SK-N-SH (cell line): ENCODE measurements around the gene FAM89B. TPM values are rescaled to one million over a fixed set of nuclear protein-coding genes. Genes with fewer than 3 reads are reported as not detected.

Experiments
- CTCF ChIA-PET: fragments of 300-600, 350-600 bp; formaldehyde crosslinking; extraction: SDS; loops from one replicate; lab custom pipeline; 2021; lab: Yijun Ruan, JAX
- POLR2A ChIA-PET: fragments of 350-600 bp; sonication (Branson Sonifier 250); formaldehyde crosslinking; extraction: SDS; loops from one replicate; lab custom pipeline; 2020; ENCODE audit warnings: antibody characterized with exemption, inconsistent platforms; lab: Yijun Ruan, JAX
- DNase-seq: peaks from one replicate; pipeline ENCODE4 v3.0.0; 2012
- H2AFZ ChIP-seq: fragments of 200-600 bp; sonication (generic); 2 replicates; pipeline ENCODE4 v1.8.1; 2016; ENCODE audit warnings: antibody characterized with exemption, mild to moderate bottlenecking, low read depth
- H3F3A ChIP-seq: fragments of 200-600 bp; sonication (generic); replicated peaks from 2 replicates; pipeline ENCODE3; 2016; ENCODE audit warnings: antibody characterized with exemption, mild to moderate bottlenecking; ENCODE audit not compliant: insufficient read depth
- H3K27ac ChIP-seq, 2 experiments: fragments of 200-500 bp in 1 of 2; fragments of 200-600 bp in 1 of 2; sonication (Bioruptor generic) in 1 of 2; sonication (generic), shearing (Covaris generic) in 1 of 2; 2 replicates each; pipeline versions ENCODE4 v1.5.1 to v1.6.1; 2014 to 2016; ENCODE audit warnings: low read depth in 2 of 2, inconsistent platforms in 1 of 2, low read length in 1 of 2, mild to moderate bottlenecking in 1 of 2, mixed read lengths in 1 of 2
- H3K27me3 ChIP-seq: fragments of 200-600 bp; sonication (generic), shearing (Covaris generic); 2 replicates; pipeline ENCODE4 v1.6.1; 2016; ENCODE audit warnings: mixed run types; ENCODE audit not compliant: insufficient read depth
- H3K36me3 ChIP-seq, 2 experiments: fragments of 200-500 bp in 1 of 2; fragments of 200-600 bp in 1 of 2; sonication (Bioruptor generic) in 1 of 2; sonication (generic) in 1 of 2; replicated peaks in 1 of 2; 2 replicates each; pipeline versions ENCODE3 to v1.5.1; 2014 to 2016; ENCODE audit warnings: low read length in 1 of 2, mild to moderate bottlenecking in 1 of 2; ENCODE audit not compliant: insufficient read depth in 2 of 2, control insufficient read depth in 1 of 2
- H3K4me1 ChIP-seq, 2 experiments: fragments of 200-500 bp in 1 of 2; fragments of 200-600 bp in 1 of 2; sonication (Bioruptor generic) in 1 of 2; sonication (generic), shearing (Covaris generic) in 1 of 2; 2 replicates each; pipeline versions ENCODE4 v1.5.1 to v1.6.1; 2014 to 2016; ENCODE audit warnings: low read depth in 1 of 2, low read length in 1 of 2, mixed run types in 1 of 2; ENCODE audit not compliant: insufficient read depth in 2 of 2, control insufficient read depth in 1 of 2
- H3K4me2 ChIP-seq: fragments of 200-600 bp; sonication (generic), shearing (Covaris generic); 2 replicates; pipeline ENCODE4 v1.6.1; 2017; ENCODE audit warnings: mixed run types
- H3K4me3 ChIP-seq, 2 experiments: fragments of 200-500 bp in 1 of 2; fragments of 200-600 bp in 1 of 2; sonication (Bioruptor generic) in 1 of 2; sonication (generic), shearing (Covaris generic) in 1 of 2; 2 replicates each; pipeline versions ENCODE4 v1.5.1 to v1.8.1; 2014 to 2016; ENCODE audit warnings: low read depth in 2 of 2, inconsistent platforms in 1 of 2, low read length in 1 of 2, mild to moderate bottlenecking in 1 of 2, mixed read lengths in 1 of 2, moderate library complexity in 1 of 2
- H3K79me2 ChIP-seq: fragments of 200-600 bp; sonication (generic); 2 replicates; pipeline ENCODE4 v1.8.1; 2017; ENCODE audit warnings: mild to moderate bottlenecking; ENCODE audit not compliant: insufficient read depth
- H3K9ac ChIP-seq: fragments of 200-600 bp; sonication (generic); 2 replicates; pipeline ENCODE4 v1.6.1; 2017; ENCODE audit warnings: mixed run types
- H3K9me2 ChIP-seq: fragments of 200-600 bp; sonication (generic); 2 replicates; pipeline ENCODE4 v1.6.1; 2017; ENCODE audit warnings: mixed run types
- H3K9me3 ChIP-seq: fragments of 200-600 bp; sonication (generic); 2 replicates; pipeline ENCODE4 v1.6.1; 2017; ENCODE audit warnings: mixed run types, mild to moderate bottlenecking, moderate library complexity
- H4K20me1 ChIP-seq: fragments of 200-600 bp; sonication (generic); 2 replicates; pipeline ENCODE4 v1.6.1; 2017; ENCODE audit warnings: mild to moderate bottlenecking, mixed run types; ENCODE audit not compliant: insufficient read depth
- CHD2 ChIP-seq: fragments of 150-350 bp; IDR thresholded peaks from 2 replicates; pipeline ENCODE4 v1.6.1; 2018; ENCODE audit warnings: low read length; ENCODE audit not compliant: partially characterized antibody
- CTCF ChIP-seq: fragments of 200-600 bp; sonication (generic); IDR thresholded peaks from 2 replicates; pipeline ENCODE4 v1.6.1; 2017; ENCODE audit warnings: antibody characterized with exemption, mild to moderate bottlenecking, moderate library complexity
- ELF1 ChIP-seq: IDR thresholded peaks from 2 replicates; pipeline ENCODE4 v1.4.0; 2012
- FOXJ3 ChIP-seq: sonication (generic); formaldehyde crosslinking; IDR thresholded peaks from 2 replicates; pipeline ENCODE4 v1.5.1; 2020; ENCODE audit warnings: mild to moderate bottlenecking, missing genetic modification reagents
- GABPA ChIP-seq: IDR thresholded peaks from 2 replicates; pipeline ENCODE4 v1.4.0; 2012; ENCODE audit warnings: low read depth, mild to moderate bottlenecking
- IRF3 ChIP-seq: fragments of 150-350 bp; IDR thresholded peaks from 2 replicates; pipeline ENCODE4 v1.6.1; 2016; ENCODE audit warnings: mild to moderate bottlenecking, low read depth, low read length
- MAX ChIP-seq: IDR thresholded peaks from 2 replicates; pipeline ENCODE4 v1.4.0; 2012; ENCODE audit warnings: low read depth
- MEF2A ChIP-seq: IDR thresholded peaks from 2 replicates; pipeline ENCODE4 v1.4.0; 2012; ENCODE audit warnings: low read depth, borderline replicate concordance
- NFIC ChIP-seq: IDR thresholded peaks from 2 replicates; pipeline ENCODE4 v1.4.0; 2012; ENCODE audit warnings: borderline replicate concordance
- NRF1 ChIP-seq: IDR thresholded peaks from 2 replicates; pipeline ENCODE4 v1.6.1; 2012; ENCODE audit warnings: low read depth, mild to moderate bottlenecking, low read length
- POLR2AphosphoS5 ChIP-seq: IDR thresholded peaks from 2 replicates; pipeline ENCODE4 v1.6.1; 2012; ENCODE audit warnings: low read depth, low read length
- RAD21 ChIP-seq: IDR thresholded peaks from 2 replicates; pipeline ENCODE4 v1.6.1; 2012; ENCODE audit warnings: mild to moderate bottlenecking, low read length
- REST ChIP-seq: IDR thresholded peaks from 2 replicates; pipeline ENCODE4 v1.6.1; 2012; ENCODE audit warnings: mild to moderate bottlenecking, low read depth, low read length, moderate library complexity
- RFX5 ChIP-seq: IDR thresholded peaks from 2 replicates; pipeline ENCODE4 v1.6.1; 2012; ENCODE audit warnings: mild to moderate bottlenecking, improper control_type of control experiment, low read length
- RXRA ChIP-seq: IDR thresholded peaks from 2 replicates; pipeline ENCODE4 v1.4.0; 2012; ENCODE audit warnings: low read depth, mild to moderate bottlenecking, borderline replicate concordance
- SIN3A ChIP-seq: IDR thresholded peaks from 2 replicates; pipeline ENCODE4 v1.6.1; 2012; ENCODE audit warnings: low read depth, mild to moderate bottlenecking, low read length, moderate library complexity, borderline replicate concordance
- TAF1 ChIP-seq: IDR thresholded peaks from 2 replicates; pipeline ENCODE4 v1.6.1; 2012; ENCODE audit warnings: low read depth, mild to moderate bottlenecking, low read length, moderate library complexity, borderline replicate concordance
- TEAD4 ChIP-seq: IDR thresholded peaks from 2 replicates; pipeline ENCODE4 v1.4.0; 2012; ENCODE audit warnings: mild to moderate bottlenecking, borderline replicate concordance; ENCODE audit not compliant: insufficient read depth
- USF1 ChIP-seq: IDR thresholded peaks from 2 replicates; pipeline ENCODE4 v1.4.0; 2012; ENCODE audit warnings: low read depth, borderline replicate concordance
- ZBTB33 ChIP-seq: IDR thresholded peaks from 2 replicates; pipeline ENCODE4 v1.4.0; 2012; ENCODE audit warnings: low read depth, borderline replicate concordance
- WGBS: methylation state at CpG from one replicate; pipeline ENCODE4 v1.1.6; 2017; ENCODE audit warnings: low lambda C conversion rate; 5-methylcytosine and 5-hydroxymethylcytosine counted together
- polyA plus RNA-seq, 3 experiments: library from polyadenylated mRNA; depleted of rRNA; stranded (reverse); fragments of >200 nt; gene quantifications; 2 replicates each; pipeline ENCODE4 v1.2.3, GENCODE V29; 2012

FAM89B gene
- polyA plus RNA-seq, 1 of the 3 experiments (the other 2 are of a cell fraction) = 65.3 TPM

- Histone ChIP-seq H2AFZ (no peak overlapping the region), H3K36me3 (peaks cover 18 to 27% of the 10 kb centered on the region in 2 experiments), H3K9ac (peak overlapping the region; percentile 4; the same call in 1 of the 2 replicates), H3K9me2 (no peaks in the 10 kb centered on the region), H3K9me3 (no peaks in the 10 kb centered on the region), H3K4me1 (peaks cover 31 to 48% of the 10 kb centered on the region in 2 experiments), H3K27me3 (no peaks in the 10 kb centered on the region), H3K79me2 (peaks cover 53% of the 10 kb centered on the region), H3F3A (peaks cover 21% of the 10 kb centered on the region), H4K20me1 (peaks cover 21% of the 10 kb centered on the region), H3K27ac (peak overlapping the region; percentile 4 to 97; a peak in 3 of 4 replicates), H3K4me3 (no peak overlapping the region), H3K4me2 (peak overlapping the region; percentile 93)
- TF ChIP-seq USF1 (no peak), IRF3 (no peak), FOXJ3 (no peak), NRF1 (no peak), RFX5 (no peak), GABPA (no peak), TAF1 (no peak), MAX (no peak), RAD21 (no peak), SIN3A (no peak), MEF2A (no peak), NFIC (no peak), ELF1 (no peak), REST (no peak), TEAD4 (no peak), CTCF (no peak), ZBTB33 (no peak), RXRA (no peak), CHD2 (no peak), POLR2AphosphoS5 (no peak)
- 93% methylated on average over 4 of the region's 4 CpGs for WGBS
- no peak for DNase-seq
- ChIA-PET POLR2A (interaction anchor here (1.0 kb wide), 1 partner anchor 18 kb away, joined by 3 read pairs; the partner anchor contains the start of gene FAM89B), CTCF (interaction anchor here (1.6 to 3.5 kb wide), 2 partner anchors 12 to 18 kb away, joined by 10 to 53 read pairs; partner anchors contain the start of gene FAM89B)
Observed at GRCh38 chr11:65554842-65555430, 17.4 kb upstream of the FAM89B start.
